GM23338 (cell line): ENCODE results near the gene STIL. TPM values are rescaled to one million over a fixed set of nuclear protein-coding genes. Genes with fewer than 3 reads are reported as not detected.

Source experiments
- ATAC-seq: fragments of 200-7000 bp; cut with Tn5 transposase; 3 replicates; pipeline ENCODE4 v1.9.1; 2020
- DNase-seq: peaks from one replicate; pipeline ENCODE4 v3.0.0-alpha.2; 2015; ENCODE audit warnings: low spot score
- H2AFZ ChIP-seq: fragments of 200-600 bp; sonication (generic); 2 replicates; pipeline ENCODE4 v1.8.0; 2016; ENCODE audit warnings: antibody characterized with exemption, mild to moderate bottlenecking, moderate library complexity
- H3F3A ChIP-seq: fragments of 200-600 bp; sonication (generic); replicated peaks from 2 replicates; pipeline ENCODE4 v1.8.0; 2017; ENCODE audit warnings: antibody characterized with exemption, mixed run types, low read depth
- H3K27ac ChIP-seq: fragments of 200-600 bp; sonication (generic); 2 replicates; pipeline ENCODE4 v1.6.1; 2016; ENCODE audit warnings: low read depth
- H3K27me3 ChIP-seq: fragments of 200-600 bp; sonication (generic); 2 replicates; pipeline ENCODE4 v1.8.0; 2016; ENCODE audit warnings: mild to moderate bottlenecking, mixed run types, moderate library complexity; ENCODE audit not compliant: insufficient read depth
- H3K36me3 ChIP-seq: fragments of 200-600 bp; sonication (generic); 2 replicates; pipeline ENCODE4 v1.8.0; 2016; ENCODE audit warnings: mild to moderate bottlenecking; ENCODE audit not compliant: insufficient read depth
- H3K4me1 ChIP-seq: fragments of 200-600 bp; sonication (generic); 2 replicates; pipeline ENCODE4 v1.8.0; 2016; ENCODE audit warnings: mild to moderate bottlenecking, moderate library complexity; ENCODE audit not compliant: insufficient read depth
- H3K4me2 ChIP-seq: fragments of 200-600 bp; sonication (generic); 2 replicates; pipeline ENCODE4 v1.7.1; 2017; ENCODE audit warnings: mixed run types
- H3K4me3 ChIP-seq: fragments of 200-600 bp; sonication (generic); 2 replicates; pipeline ENCODE4 v1.6.1; 2016; ENCODE audit warnings: mixed run types
- H3K79me2 ChIP-seq: fragments of 200-600 bp; sonication (generic); replicated peaks from 2 replicates; pipeline ENCODE4 v1.8.0; 2017; ENCODE audit warnings: mild to moderate bottlenecking; ENCODE audit not compliant: insufficient read depth
- H3K9me2 ChIP-seq: fragments of 200-600 bp; sonication (generic); 2 replicates; pipeline ENCODE4 v1.8.0; 2017; ENCODE audit not compliant: insufficient read depth
- H4K20me1 ChIP-seq: fragments of 200-600 bp; sonication (generic); replicated peaks from 2 replicates; pipeline ENCODE4 v1.8.0; 2017; ENCODE audit warnings: mild to moderate bottlenecking; ENCODE audit not compliant: insufficient read depth
- H3K27ac Mint-ChIP-seq: 2 replicates; pipeline ENCODE4 v1.8.0; 2020; ENCODE audit warnings: inconsistent platforms, mild to moderate bottlenecking, moderate library complexity, mixed read lengths
- H3K27me3 Mint-ChIP-seq: 3 replicates; pipeline ENCODE4 v1.8.0; 2022; ENCODE audit warnings: low read depth, mild to moderate bottlenecking, moderate library complexity, mixed read lengths, inconsistent platforms; ENCODE audit not compliant: insufficient read depth, poor library complexity
- H3K36me3 Mint-ChIP-seq: 3 replicates; pipeline ENCODE4 v1.8.0; 2021; ENCODE audit warnings: low read depth, mild to moderate bottlenecking, inconsistent platforms, moderate library complexity, mixed read lengths
- H3K4me1 Mint-ChIP-seq: 3 replicates; pipeline ENCODE4 v1.8.0; 2020; ENCODE audit warnings: mild to moderate bottlenecking, inconsistent platforms, mixed read lengths
- H3K4me3 Mint-ChIP-seq: 3 replicates; pipeline ENCODE4 v1.8.0; 2021; ENCODE audit warnings: moderate library complexity, mild to moderate bottlenecking, inconsistent platforms, mixed read lengths
- H3K9me3 Mint-ChIP-seq: 3 replicates; pipeline ENCODE4 v1.8.0; 2020; ENCODE audit warnings: moderate library complexity, mild to moderate bottlenecking, inconsistent platforms, mixed read lengths
- CTCF ChIP-seq, 2 experiments: fragments of 200-600 bp in 1 of 2; sonication (generic) in 1 of 2; conservative IDR thresholded peaks; 2 replicates each; pipeline versions ENCODE4 v1.5.1 to v1.6.1; 2016 to 2017; ENCODE audit warnings: antibody characterized with exemption in 2 of 2, low read depth in 2 of 2, mild to moderate bottlenecking in 2 of 2, moderate library complexity in 1 of 2
- ETS1 ChIP-seq: IDR thresholded peaks from 2 replicates; pipeline ENCODE4 v1.6.1; 2016; ENCODE audit warnings: antibody characterized with exemption
- EZH2 ChIP-seq: fragments of 200-600 bp; sonication (generic); IDR thresholded peaks from one replicate; pipeline ENCODE4 v1.8.0; 2017; ENCODE audit warnings: antibody characterized with exemption, mild to moderate bottlenecking, low read depth; ENCODE audit not compliant: unreplicated experiment
- EZH2phosphoT487 ChIP-seq: fragments of 200-600 bp; sonication (generic); IDR thresholded peaks from one replicate; pipeline ENCODE4 v1.8.1; 2018; ENCODE audit warnings: antibody characterized with exemption; ENCODE audit not compliant: unreplicated experiment
- JUNB ChIP-seq: IDR thresholded peaks from one replicate; pipeline ENCODE4 v1.6.1; 2016; ENCODE audit warnings: antibody characterized with exemption; ENCODE audit not compliant: unreplicated experiment
- NANOG ChIP-seq: IDR thresholded peaks from 2 replicates; pipeline ENCODE4 v1.6.1; 2016; ENCODE audit warnings: antibody characterized with exemption, borderline replicate concordance
- POLR2AphosphoS5 ChIP-seq: IDR thresholded peaks from 2 replicates; pipeline ENCODE4 v1.6.1; 2016; ENCODE audit warnings: antibody characterized with exemption, low read depth
- REST ChIP-seq: IDR thresholded peaks from one replicate; pipeline ENCODE4 v1.6.1; 2018; ENCODE audit warnings: antibody characterized with exemption; ENCODE audit not compliant: unreplicated experiment
- ZNF114 ChIP-seq: fragments of 250-450 bp; sonication (Bioruptor Pico); IDR thresholded peaks from 2 replicates; pipeline ENCODE4 v1.5.0; 2020; ENCODE audit warnings: mild to moderate bottlenecking, moderate library complexity
- polyA plus RNA-seq: library from polyadenylated mRNA; unstranded; fragments of >200 nt; fragmentation: Nextera tagmentation; extraction: Ambion mirVana; gene quantifications from 2 replicates; pipeline ENCODE4 v1.2.1, GENCODE V29; 2016
- total RNA-seq: library from RNA; depleted of rRNA; stranded (reverse); fragments of >200 nt; shearing (Covaris generic); gene quantifications from 2 replicates; pipeline ENCODE4 v1.2.3, GENCODE V29; 2014

STIL gene
- total and polyA plus RNA-seq, 2 experiments from 2014 or later, result 15.6 to 38.2 TPM

- Mint-ChIP-seq H3K9me3 (peaks cover 10% of the 10 kb centered on the region; the same call in 2 of the 3 replicates), H3K27me3 (peaks cover 29% of the 10 kb centered on the region), H3K36me3 (peaks cover 6% of the 10 kb centered on the region), H3K4me3 (peak overlapping the region; percentile 64), H3K27ac (no peak overlapping the region), H3K4me1 (peaks cover 31% of the 10 kb centered on the region)
- TF ChIP-seq ETS1 (no peak), REST (no peak), JUNB (peak; percentile 54), EZH2 (peak; percentile 4)
- H3K27me3 ChIP-seq, result peaks cover 66% of the 10 kb centered on the region
- H3K27ac ChIP-seq, result no peak overlapping the region
- 0 out of 2 replicates have a peak, but pooled peaks cover 3% of the 10 kb centered on the region for H3K9me2 ChIP-seq
- H3K79me2 ChIP-seq, result no peaks in the 10 kb centered on the region
- H3K4me3 ChIP-seq, result peak overlapping the region; percentile 53
- DNase-seq (peak; percentile 85), ATAC-seq (peak; percentile 92)
- no peaks in the 10 kb centered on the region for H4K20me1 ChIP-seq
- H3K36me3 ChIP-seq, result no peaks in the 10 kb centered on the region
- peak overlapping the region; percentile 90 for H2AFZ ChIP-seq
- peak overlapping the region; percentile 87 for H3K4me2 ChIP-seq
- H3K4me1 ChIP-seq, result peaks cover 24% of the 10 kb centered on the region
- no peaks in the 10 kb centered on the region for H3F3A ChIP-seq
These were observed 105.5 kb downstream of the STIL start for GRCh38 chr1:47208374-47208850.

- no peak overlapping the region for H3K27ac ChIP-seq
- peak overlapping the region; percentile 64 for H3K4me3 Mint-ChIP-seq
- 0 out of 2 replicates have a peak, but pooled peaks cover 3% of the 10 kb centered on the region for H3K9me2 ChIP-seq
- peaks cover 10% of the 10 kb centered on the region; the same call in 2 of the 3 replicates for H3K9me3 Mint-ChIP-seq
- peak overlapping the region; percentile 53 for H3K4me3 ChIP-seq
- H3K27me3 Mint-ChIP-seq, result peaks cover 29% of the 10 kb centered on the region
- TF ChIP-seq JUNB, result no peak
- TF ChIP-seq CTCF (conservative IDR thresholded peaks at IDR 0.05; ENCODE audit: low read depth in 2 of 2), result no peak
- TF ChIP-seq EZH2, result no peak
- TF ChIP-seq ZNF114, result no peak
- TF ChIP-seq POLR2AphosphoS5, result no peak
- no peak for TF ChIP-seq NANOG
- no peak for TF ChIP-seq EZH2phosphoT487
- TF ChIP-seq ETS1, result no peak
- no peaks in the 10 kb centered on the region for H3F3A ChIP-seq
- peak overlapping the region; percentile 87 for H3K4me2 ChIP-seq
- H3K36me3 ChIP-seq, result no peaks in the 10 kb centered on the region
- peaks cover 24% of the 10 kb centered on the region for H3K4me1 ChIP-seq
- peaks cover 6% of the 10 kb centered on the region for H3K36me3 Mint-ChIP-seq
- H3K27me3 ChIP-seq, result peaks cover 69% of the 10 kb centered on the region
- no peaks in the 10 kb centered on the region for H4K20me1 ChIP-seq
- ATAC-seq (peak; percentile 7; the same call in 2 of the 3 replicates), DNase-seq (no peak)
- H3K27ac Mint-ChIP-seq, result no peak overlapping the region
- H2AFZ ChIP-seq, result peak overlapping the region; percentile 90
- H3K79me2 ChIP-seq, result no peaks in the 10 kb centered on the region
- peaks cover 31% of the 10 kb centered on the region for H3K4me1 Mint-ChIP-seq
These were observed 106.1 kb downstream of the STIL start for GRCh38 chr1:47207803-47208373.
